Coronary artery (tissue), 2 donors: ENCODE data around the gene LMNTD2.

Source experiments
- DNase-seq: peaks from one replicate; pipeline ENCODE4 v3.0.0-alpha.2; 2017; ENCODE audit warnings: low spot score
- H3K27ac ChIP-seq, 2 donors: fragments of 200-600 bp; sonication (generic); one replicate each; pipeline ENCODE4 v1.5.1; 2016 to 2019
- H3K4me3 ChIP-seq: fragments of 200-600 bp; sonication (generic); 2 replicates; pipeline ENCODE4 v1.5.1; 2016; ENCODE audit warnings: mild to moderate bottlenecking, moderate library complexity
- TF ChIP-seq, protein P1 (sequence below): fragments of 200-600 bp; sonication (generic); IDR thresholded peaks from one replicate; pipeline ENCODE4 v1.5.1; 2019; ENCODE audit warnings: antibody characterized with exemption

Gene LMNTD2

GRCh38 chr11:573146-573759 is 12.7 kb upstream of the LMNTD2 start:
- TF ChIP-seq, protein P1, sequence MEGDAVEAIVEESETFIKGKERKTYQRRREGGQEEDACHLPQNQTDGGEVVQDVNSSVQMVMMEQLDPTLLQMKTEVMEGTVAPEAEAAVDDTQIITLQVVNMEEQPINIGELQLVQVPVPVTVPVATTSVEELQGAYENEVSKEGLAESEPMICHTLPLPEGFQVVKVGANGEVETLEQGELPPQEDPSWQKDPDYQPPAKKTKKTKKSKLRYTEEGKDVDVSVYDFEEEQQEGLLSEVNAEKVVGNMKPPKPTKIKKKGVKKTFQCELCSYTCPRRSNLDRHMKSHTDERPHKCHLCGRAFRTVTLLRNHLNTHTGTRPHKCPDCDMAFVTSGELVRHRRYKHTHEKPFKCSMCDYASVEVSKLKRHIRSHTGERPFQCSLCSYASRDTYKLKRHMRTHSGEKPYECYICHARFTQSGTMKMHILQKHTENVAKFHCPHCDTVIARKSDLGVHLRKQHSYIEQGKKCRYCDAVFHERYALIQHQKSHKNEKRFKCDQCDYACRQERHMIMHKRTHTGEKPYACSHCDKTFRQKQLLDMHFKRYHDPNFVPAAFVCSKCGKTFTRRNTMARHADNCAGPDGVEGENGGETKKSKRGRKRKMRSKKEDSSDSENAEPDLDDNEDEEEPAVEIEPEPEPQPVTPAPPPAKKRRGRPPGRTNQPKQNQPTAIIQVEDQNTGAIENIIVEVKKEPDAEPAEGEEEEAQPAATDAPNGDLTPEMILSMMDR: no peak
- H3K27ac ChIP-seq: peak overlapping the region in 1 of 2 donors; percentile 43
- DNase-seq: no peak
- H3K4me3 ChIP-seq: no peak overlapping the region

- TF ChIP-seq, protein P1: no peak
- Histone ChIP-seq H3K4me3 (no peak overlapping the region), H3K27ac (no peak overlapping the region)
- no peak for DNase-seq
These were observed 11.3 kb upstream of the LMNTD2 start for GRCh38 chr11:571802-572185.

GRCh38 chr11:569158-569885 is 8.8 kb upstream of the LMNTD2 start:
- TF ChIP-seq, protein P1: no peak
- H3K4me3 ChIP-seq: peak overlapping the region; percentile 92
- peak overlapping the region; percentile 9 to 93 for H3K27ac ChIP-seq
- DNase-seq: no peak

DNA sequence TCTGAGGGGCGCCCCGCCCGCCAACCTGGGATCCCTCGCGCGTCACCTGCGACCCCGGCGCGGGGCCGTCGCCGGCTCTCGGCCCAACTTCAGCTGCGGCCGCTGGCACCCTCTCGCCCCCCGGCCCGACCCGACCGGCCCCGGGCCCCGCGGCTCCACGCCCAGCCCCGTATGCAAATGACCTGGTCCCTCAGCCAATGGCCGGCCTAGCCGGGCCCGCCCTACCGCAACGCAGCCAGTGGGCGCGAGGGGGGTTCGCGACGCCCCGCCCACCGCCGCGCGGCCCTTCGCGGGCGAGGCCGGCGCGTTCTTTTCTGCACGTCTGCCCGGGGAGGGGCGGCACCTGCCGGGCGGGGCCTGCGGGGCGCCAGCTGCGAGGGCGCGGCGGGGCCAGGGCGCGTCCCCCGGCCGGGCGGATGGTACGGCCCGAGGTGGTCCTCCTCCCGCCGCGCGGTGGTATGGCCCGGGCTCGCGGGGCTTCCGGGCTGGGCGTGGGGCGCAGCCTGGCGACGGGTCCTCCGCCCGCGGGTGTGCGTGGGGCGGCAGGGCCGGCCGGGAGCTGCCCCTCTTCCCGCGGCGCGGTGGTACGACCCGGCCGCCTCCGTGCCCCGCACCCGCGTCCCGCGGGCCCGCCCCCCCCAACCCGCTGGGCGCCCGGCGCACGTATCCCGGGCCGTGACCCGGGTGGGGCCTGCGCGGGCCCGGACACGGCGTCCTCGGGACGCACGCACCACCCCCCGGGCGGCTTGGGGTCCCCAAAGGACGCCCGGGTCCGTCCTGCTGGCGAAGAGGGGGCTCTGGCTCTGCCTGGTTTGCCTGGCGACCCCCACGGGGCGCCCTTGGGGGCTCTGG is 8.0 kb upstream of the LMNTD2 start:
- Histone ChIP-seq H3K4me3 (peak overlapping the region; percentile 92), H3K27ac (peak overlapping the region; percentile 43 to 93)
- TF ChIP-seq, protein P1: no peak
- peak; percentile 94 for DNase-seq

- peak overlapping the region; percentile 43 to 93 for H3K27ac ChIP-seq
- no peak for DNase-seq
- TF ChIP-seq, protein P1: no peak
- H3K4me3 ChIP-seq: peak overlapping the region; percentile 92
These were observed 7.2 kb upstream of the LMNTD2 start for GRCh38 chr11:567629-568292.

- Histone ChIP-seq H3K27ac (peak overlapping the region in 1 of 2 donors; percentile 93), H3K4me3 (no peak overlapping the region)
- DNase-seq: no peak
- TF ChIP-seq, protein P1: no peak
These were observed 6.6 kb upstream of the LMNTD2 start for GRCh38 chr11:567011-567628.
